HG03135 (cell line): ENCODE measurements around the gene HNMT.
"Not testable (repeated sequence)": the region's sequence is repeated elsewhere in the genome, so short reads cannot be mapped to it uniquely, and the experiment has no call there.

ENCODE experiments used
- ATAC-seq: cut with Tn5 transposase; IDR thresholded peaks from one replicate; pipeline ENCODE4 v1.9.1; 2021; ENCODE audit warnings: mild to moderate bottlenecking, moderate library complexity; ENCODE audit not compliant: unreplicated experiment

The HNMT gene

GRCh38 chr2:137964066-137964858, at the start of gene HNMT:
TSS of gene HNMT (plus strand) at chr2:137964473. CDS start at chr2:137964492, 19 bp downstream.
- no peak for ATAC-seq

- no peak for ATAC-seq
Observed at GRCh38 chr2:137921105-137921880, 43.0 kb upstream of the HNMT start.

- not testable (repeated sequence) for ATAC-seq
Observed at GRCh38 chr2:137922171-137922570, 42.1 kb upstream of the HNMT start.

- ATAC-seq, result no peak
Observed at GRCh38 chr2:137924019-137924418, 40.3 kb upstream of the HNMT start.

GRCh38 chr2:137925599-137925998, 38.7 kb upstream of the HNMT start:
- no peak for ATAC-seq

- ATAC-seq, result no peak
Observed at GRCh38 chr2:137927846-137928245, 36.4 kb upstream of the HNMT start.

GRCh38 chr2:137928547-137929518, 35.4 kb upstream of the HNMT start:
- ATAC-seq, result no peak

GRCh38 chr2:137929519-137929916, 34.8 kb upstream of the HNMT start:
- no peak for ATAC-seq

- ATAC-seq, result no peak
Observed at GRCh38 chr2:137930146-137930545, 34.1 kb upstream of the HNMT start.

GRCh38 chr2:137935591-137935990, 28.7 kb upstream of the HNMT start:
- no peak for ATAC-seq

- ATAC-seq, result no peak
Observed at GRCh38 chr2:137937246-137937645, 27.0 kb upstream of the HNMT start.

- ATAC-seq, result no peak
Observed at GRCh38 chr2:137937778-137938177, 26.5 kb upstream of the HNMT start.

- ATAC-seq, result no peak
Observed at GRCh38 chr2:137938204-137938603, 26.1 kb upstream of the HNMT start.

- ATAC-seq, result no peak
Observed at GRCh38 chr2:137939026-137939425, 25.2 kb upstream of the HNMT start.

- ATAC-seq, result no peak
Observed at GRCh38 chr2:137940154-137940553, 24.1 kb upstream of the HNMT start.

GRCh38 chr2:137942037-137942832, 22.0 kb upstream of the HNMT start:
- ATAC-seq, result no peak

GRCh38 chr2:137942833-137943677, 21.2 kb upstream of the HNMT start:
- ATAC-seq, result no peak

GRCh38 chr2:137943678-137944347, 20.5 kb upstream of the HNMT start:
- ATAC-seq, result no peak

- no peak for ATAC-seq
Observed at GRCh38 chr2:137944714-137945113, 19.6 kb upstream of the HNMT start.
